Neural cell (in vitro differentiated cells): ENCODE results near the gene SUSD6. TPM values are rescaled to one million over a fixed set of nuclear protein-coding genes. Genes with fewer than 3 reads are reported as not detected.
A peak's percentile ranks its signal among the peaks of the same experiment; 100 is the strongest.

ENCODE experiments used
- H2AFZ ChIP-seq: fragments of 200-600, 300-800 bp; sonication (generic), shearing (Covaris generic); 2 replicates; pipeline ENCODE4 v1.6.0; 2014; ENCODE audit warnings: low read depth, mild to moderate bottlenecking, antibody characterized with exemption, low read length, moderate library complexity
- H3F3A ChIP-seq: fragments of 200-600 bp; shearing (Covaris generic); 2 replicates; pipeline ENCODE4 v1.6.1; 2016; ENCODE audit warnings: mild to moderate bottlenecking, moderate library complexity, mixed read lengths, antibody characterized with exemption, low read length; ENCODE audit not compliant: insufficient read depth, poor library complexity, severe bottlenecking
- H3K27ac ChIP-seq: fragments of 200-600, 300-800 bp; sonication (generic), shearing (Covaris generic); 2 replicates; pipeline ENCODE4 v1.5.1; 2014; ENCODE audit warnings: mild to moderate bottlenecking, low read length, moderate library complexity
- H3K27me3 ChIP-seq: fragments of 300-800, 200-600 bp; sonication (generic), shearing (Covaris generic); 2 replicates; pipeline ENCODE4 v1.6.0; 2014; ENCODE audit warnings: mild to moderate bottlenecking, low read depth, low read length, moderate library complexity; ENCODE audit not compliant: insufficient read depth
- H3K36me3 ChIP-seq: fragments of 300-800, 200-600 bp; sonication (generic), shearing (Covaris generic); 2 replicates; pipeline ENCODE4 v1.5.1; 2014; ENCODE audit warnings: mild to moderate bottlenecking, antibody characterized with exemption, low read length, moderate library complexity; ENCODE audit not compliant: insufficient read depth
- H3K4me2 ChIP-seq: fragments of 300-800, 200-600 bp; sonication (generic), shearing (Covaris generic); 2 replicates; pipeline ENCODE4 v1.6.0; 2014; ENCODE audit warnings: mild to moderate bottlenecking, low read length
- H3K4me3 ChIP-seq: fragments of 300-800, 200-600 bp; sonication (generic), shearing (Covaris generic); 2 replicates; pipeline ENCODE4 v1.5.1; 2014; ENCODE audit warnings: mild to moderate bottlenecking, low read length, moderate library complexity
- H3K79me2 ChIP-seq: fragments of 200-600 bp; shearing (Covaris generic); replicated peaks from 2 replicates; pipeline ENCODE4 v1.6.0; 2014; ENCODE audit warnings: mild to moderate bottlenecking, low read length, moderate library complexity; ENCODE audit not compliant: insufficient read depth
- H3K9ac ChIP-seq: fragments of 300-800, 200-600 bp; sonication (generic), shearing (Covaris generic); 2 replicates; pipeline ENCODE4 v1.6.1; 2016; ENCODE audit warnings: mild to moderate bottlenecking, low read length, mixed read lengths
- H3K9me2 ChIP-seq: fragments of 200-600 bp; shearing (Covaris generic); 2 replicates; pipeline ENCODE4 v1.6.1; 2016; ENCODE audit warnings: mild to moderate bottlenecking, low read length, mixed read lengths; ENCODE audit not compliant: insufficient read depth
- H3K9me3 ChIP-seq: fragments of 200-600, 300-800 bp; sonication (generic), shearing (Covaris generic); 2 replicates; pipeline ENCODE4 v1.6.1; 2016; ENCODE audit warnings: mild to moderate bottlenecking, mixed run types, low read length, moderate library complexity, mixed read lengths
- H4K20me1 ChIP-seq: fragments of 200-600 bp; shearing (Covaris generic); 2 replicates; pipeline ENCODE4 v1.6.1; 2016; ENCODE audit warnings: mild to moderate bottlenecking, mixed run types; ENCODE audit not compliant: insufficient read depth
- CTCF ChIP-seq: fragments of 450-650 bp; IDR thresholded peaks from 2 replicates; pipeline ENCODE4 v1.5.1; 2014; ENCODE audit warnings: antibody characterized with exemption, mild to moderate bottlenecking, moderate library complexity; ENCODE audit not compliant: poor library complexity, severe bottlenecking
- EP300 ChIP-seq: fragments of 450-650 bp; conservative IDR thresholded peaks from 2 replicates; pipeline ENCODE4 v1.6.1; 2014; ENCODE audit warnings: antibody characterized with exemption, mild to moderate bottlenecking, moderate library complexity; ENCODE audit not compliant: poor library complexity, severe bottlenecking
- EZH2 ChIP-seq: fragments of 200-600, 300-800 bp; shearing (Covaris generic), sonication (generic); IDR thresholded peaks from 2 replicates; pipeline ENCODE4 v1.6.1; 2014; ENCODE audit warnings: antibody characterized with exemption, low read length, borderline replicate concordance, mild to moderate bottlenecking; ENCODE audit not compliant: insufficient read depth, poor library complexity, severe bottlenecking
- MXI1 ChIP-seq: fragments of 450-650 bp; conservative IDR thresholded peaks from 2 replicates; pipeline ENCODE4 v1.6.1; 2014; ENCODE audit warnings: antibody characterized with exemption, mild to moderate bottlenecking; ENCODE audit not compliant: poor library complexity, severe bottlenecking
- POLR2AphosphoS5 ChIP-seq: IDR thresholded peaks from 2 replicates; pipeline ENCODE4 v1.6.1; 2012
- RAD21 ChIP-seq: fragments of 450-650 bp; conservative IDR thresholded peaks from 2 replicates; pipeline ENCODE4 v1.6.1; 2014; ENCODE audit warnings: antibody characterized with exemption, mild to moderate bottlenecking, moderate library complexity
- REST ChIP-seq: IDR thresholded peaks from 2 replicates; pipeline ENCODE4 v1.6.1; 2012; ENCODE audit warnings: borderline replicate concordance
- SMC3 ChIP-seq: fragments of 450-650 bp; conservative IDR thresholded peaks from 2 replicates; pipeline ENCODE4 v1.6.1; 2014; ENCODE audit warnings: antibody characterized with exemption, mild to moderate bottlenecking, moderate library complexity; ENCODE audit not compliant: poor library complexity
- TAF1 ChIP-seq: IDR thresholded peaks from 2 replicates; pipeline ENCODE4 v1.6.1; 2012; ENCODE audit warnings: low read depth
- polyA plus RNA-seq: library from polyadenylated mRNA; depleted of rRNA; stranded (reverse); fragments of >200 nt; gene quantifications from 2 replicates; pipeline ENCODE4 v1.2.3, GENCODE V29; 2014

SUSD6 gene
- polyA plus RNA-seq, 1 donor from 2014 or later, result 5.1 TPM

GRCh38 chr14:69713209-69713781 is 101.9 kb downstream of the SUSD6 start:
- no peaks in the 10 kb centered on the region for H4K20me1 ChIP-seq
- H3K9me3 ChIP-seq, result no peaks in the 10 kb centered on the region
- H3F3A ChIP-seq, result no peaks in the 10 kb centered on the region
- no peaks in the 10 kb centered on the region for H3K27me3 ChIP-seq
- H3K9ac ChIP-seq, result peak overlapping the region; percentile 48
- no peaks in the 10 kb centered on the region for H3K9me2 ChIP-seq
- peak overlapping the region; percentile 27 for H2AFZ ChIP-seq
- TF ChIP-seq EP300 (peak; percentile 20), SMC3 (no peak), REST (no peak), CTCF (no peak), MXI1 (no peak), RAD21 (no peak), TAF1 (no peak), POLR2AphosphoS5 (peak; percentile 5)
- peaks cover 4% of the 10 kb centered on the region for H3K36me3 ChIP-seq
- H3K4me3 ChIP-seq, result peak overlapping the region; percentile 23
- no peaks in the 10 kb centered on the region for H3K79me2 ChIP-seq
- H3K27ac ChIP-seq, result peak overlapping the region; percentile 72
- no peak overlapping the region for H3K4me2 ChIP-seq

- Histone ChIP-seq H3K4me3 (no peak overlapping the region), H3K4me2 (no peak overlapping the region), H3K27ac (peak overlapping the region; percentile 72), H3K36me3 (peaks cover 4% of the 10 kb centered on the region), H3K9ac (no peak overlapping the region), H2AFZ (no peak overlapping the region), H3K79me2 (no peaks in the 10 kb centered on the region), H4K20me1 (no peaks in the 10 kb centered on the region), H3K27me3 (no peaks in the 10 kb centered on the region), H3F3A (no peaks in the 10 kb centered on the region), H3K9me2 (no peaks in the 10 kb centered on the region), H3K9me3 (no peaks in the 10 kb centered on the region)
- TF ChIP-seq RAD21 (no peak), CTCF (no peak), REST (no peak), EZH2 (no peak), POLR2AphosphoS5 (no peak), EP300 (no peak)
Measured at GRCh38 chr14:69713993-69714679, 102.7 kb downstream of the SUSD6 start.
